22Rv1 (cell line): ENCODE results near the gene INPP5A.

Experiments used
- CTCF ChIP-seq: fragments of 450-650 bp; IDR thresholded peaks from 2 replicates; pipeline ENCODE4 v1.5.1; 2017; ENCODE audit warnings: mild to moderate bottlenecking
- ZFX ChIP-seq: fragments of 450-650 bp; IDR thresholded peaks from 2 replicates; pipeline ENCODE4 v1.6.1; 2017; ENCODE audit warnings: antibody characterized with exemption, borderline replicate concordance

GRCh38 chr10:132703419-132704007 lies 165.9 kb downstream of the INPP5A start:
- TF ChIP-seq CTCF = no peak
- TF ChIP-seq ZFX = no peak
